22Rv1 (cell line): Measurements from ENCODE around the gene INPP5A.

Source experiments
- H3K27ac ChIP-seq: fragments of 450-650 bp; 2 replicates; pipeline ENCODE4 v1.5.1; 2017
- CTCF ChIP-seq: fragments of 450-650 bp; IDR thresholded peaks from 2 replicates; pipeline ENCODE4 v1.5.1; 2017; ENCODE audit warnings: mild to moderate bottlenecking
- ZFX ChIP-seq: fragments of 450-650 bp; IDR thresholded peaks from 2 replicates; pipeline ENCODE4 v1.6.1; 2017; ENCODE audit warnings: antibody characterized with exemption, borderline replicate concordance

Gene INPP5A

GRCh38 chr10:132780356-132780755 lies 242.8 kb downstream of the INPP5A start:
- H3K27ac ChIP-seq = no peak overlapping the region
- TF ChIP-seq ZFX (no peak), CTCF (no peak)

- TF ChIP-seq ZFX (no peak), CTCF (no peak)
- H3K27ac ChIP-seq = no peak overlapping the region
These were observed 244.0 kb downstream of the INPP5A start for GRCh38 chr10:132781556-132781955.

GRCh38 chr10:132783165-132783939 lies 245.8 kb downstream of the INPP5A start:
- TF ChIP-seq CTCF = no peak
- TF ChIP-seq ZFX = no peak

GRCh38 chr10:132783940-132784865 lies 246.6 kb downstream of the INPP5A start:
- no peak for TF ChIP-seq ZFX
- no peak for TF ChIP-seq CTCF
- H3K27ac ChIP-seq = no peak overlapping the region

More at GRCh38 chr10:132783165-132783939, 245.8 kb downstream of the INPP5A start:
- H3K27ac ChIP-seq = no peak overlapping the region

GRCh38 chr10:132784866-132785722 lies 247.5 kb downstream of the INPP5A start:
- H3K27ac ChIP-seq = no peak overlapping the region
- no peak for TF ChIP-seq CTCF
- TF ChIP-seq ZFX = no peak

GRCh38 chr10:132785723-132786475 lies 248.3 kb downstream of the INPP5A start, which contains the start of gene NKX6-2:
Gene NKX6-2 (minus strand): TSS chr10:132786147. CDS start chr10:132785948, 199 bp downstream.
- TF ChIP-seq ZFX (no peak), CTCF (no peak)
- H3K27ac ChIP-seq = no peak within 1 kb of the TSS
